ENCODE measurements around the gene CAPN14.

DNA sequence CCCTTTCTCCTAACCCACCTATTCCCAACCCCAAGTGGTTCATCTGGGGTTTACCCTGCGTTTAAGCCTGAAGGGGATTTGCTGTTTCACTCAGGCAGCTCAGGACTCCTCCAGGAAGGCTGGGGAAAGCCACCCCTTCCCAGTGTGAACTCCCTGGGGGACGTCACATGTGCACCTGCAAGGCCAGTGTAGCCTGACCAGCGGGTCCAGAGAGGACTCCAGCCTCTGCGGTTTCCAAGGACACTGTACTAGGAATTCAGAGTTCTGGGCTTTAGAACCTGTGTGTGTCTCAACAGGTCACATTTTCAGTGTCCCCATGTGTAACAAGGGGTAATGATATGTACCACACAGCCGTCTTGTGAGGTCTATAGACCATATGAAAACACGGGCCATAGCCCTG lies 34.5 kb upstream of the CAPN14 start:
- TF ChIP-seq, protein P1, sequence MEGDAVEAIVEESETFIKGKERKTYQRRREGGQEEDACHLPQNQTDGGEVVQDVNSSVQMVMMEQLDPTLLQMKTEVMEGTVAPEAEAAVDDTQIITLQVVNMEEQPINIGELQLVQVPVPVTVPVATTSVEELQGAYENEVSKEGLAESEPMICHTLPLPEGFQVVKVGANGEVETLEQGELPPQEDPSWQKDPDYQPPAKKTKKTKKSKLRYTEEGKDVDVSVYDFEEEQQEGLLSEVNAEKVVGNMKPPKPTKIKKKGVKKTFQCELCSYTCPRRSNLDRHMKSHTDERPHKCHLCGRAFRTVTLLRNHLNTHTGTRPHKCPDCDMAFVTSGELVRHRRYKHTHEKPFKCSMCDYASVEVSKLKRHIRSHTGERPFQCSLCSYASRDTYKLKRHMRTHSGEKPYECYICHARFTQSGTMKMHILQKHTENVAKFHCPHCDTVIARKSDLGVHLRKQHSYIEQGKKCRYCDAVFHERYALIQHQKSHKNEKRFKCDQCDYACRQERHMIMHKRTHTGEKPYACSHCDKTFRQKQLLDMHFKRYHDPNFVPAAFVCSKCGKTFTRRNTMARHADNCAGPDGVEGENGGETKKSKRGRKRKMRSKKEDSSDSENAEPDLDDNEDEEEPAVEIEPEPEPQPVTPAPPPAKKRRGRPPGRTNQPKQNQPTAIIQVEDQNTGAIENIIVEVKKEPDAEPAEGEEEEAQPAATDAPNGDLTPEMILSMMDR (IDR thresholded peaks at IDR 0.05 in 8 of 11, conservative IDR thresholded peaks at IDR 0.05 in 3 of 11), result no peak
- TF ChIP-seq POLR2A (IDR thresholded peaks at IDR 0.05) (no peak), POLR2AphosphoS5 (IDR thresholded peaks at IDR 0.05) (no peak)
